Right renal pelvis (tissue), 4 donors: ENCODE results near the gene LENG8. TPM values are rescaled to one million over a fixed set of nuclear protein-coding genes. Genes with fewer than 3 reads are reported as not detected.
A peak's percentile ranks its signal among the peaks of the same experiment; 100 is the strongest.
"Not testable (repeated sequence)": the region's sequence is repeated elsewhere in the genome, so short reads cannot be mapped to it uniquely, and the experiment has no call there.

Experiments used
- DNase-seq, 4 donors: peaks; one replicate each; pipeline ENCODE4 v3.0.0-alpha.2; 2013; ENCODE audit warnings: low read depth in 4 of 4, low spot score in 3 of 4, missing footprints in 1 of 4
- polyA plus RNA-seq, 4 donors: library from polyadenylated mRNA; unstranded; fragments of 120-200 nt; gene quantifications; one replicate each; pipeline ENCODE4 v1.2.1, GENCODE V29; 2013; ENCODE audit not compliant: insufficient read length in 4 of 4

LENG8 gene
- polyA plus RNA-seq, 4 donors, result 126 to 169 (median 150) TPM

DNA sequence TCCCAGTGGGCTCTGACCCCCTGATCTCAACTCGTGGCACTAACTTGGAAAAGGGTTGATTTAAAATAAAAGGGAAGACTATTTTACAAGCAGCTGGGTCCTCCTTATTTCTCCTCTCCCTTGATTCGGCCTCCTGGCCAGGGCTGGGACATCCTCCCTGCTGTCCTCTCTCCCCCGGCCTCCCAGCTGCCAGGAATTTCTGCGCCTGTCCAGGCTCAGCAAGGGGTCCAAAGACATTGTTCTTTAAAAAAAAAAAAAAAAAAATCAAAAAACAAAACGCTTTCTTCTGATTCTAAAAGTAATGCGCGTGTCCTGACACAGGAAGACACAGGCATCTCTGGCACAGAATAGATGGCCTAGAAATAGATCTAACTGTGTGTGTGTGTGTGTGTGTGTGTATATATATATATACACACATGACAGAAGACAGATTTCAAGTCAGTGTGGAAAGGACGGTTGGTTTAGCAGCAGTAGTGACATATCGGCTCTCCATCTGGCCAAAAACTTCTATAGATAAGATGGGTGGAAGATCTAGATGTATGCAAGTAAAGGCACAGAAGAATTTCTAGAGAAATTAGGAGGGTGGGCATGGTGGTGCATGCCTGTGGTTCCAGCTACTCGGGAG lies 12.3 kb upstream of the LENG8 start:
- no peak for DNase-seq

- no peak for DNase-seq
Measured at GRCh38 chr19:54439174-54439851, 9.7 kb upstream of the LENG8 start.

- no peak for DNase-seq
Measured at GRCh38 chr19:54440641-54441040, 8.4 kb upstream of the LENG8 start.

- DNase-seq, result no peak
Measured at GRCh38 chr19:54444737-54445136, 4.3 kb upstream of the LENG8 start.

DNA sequence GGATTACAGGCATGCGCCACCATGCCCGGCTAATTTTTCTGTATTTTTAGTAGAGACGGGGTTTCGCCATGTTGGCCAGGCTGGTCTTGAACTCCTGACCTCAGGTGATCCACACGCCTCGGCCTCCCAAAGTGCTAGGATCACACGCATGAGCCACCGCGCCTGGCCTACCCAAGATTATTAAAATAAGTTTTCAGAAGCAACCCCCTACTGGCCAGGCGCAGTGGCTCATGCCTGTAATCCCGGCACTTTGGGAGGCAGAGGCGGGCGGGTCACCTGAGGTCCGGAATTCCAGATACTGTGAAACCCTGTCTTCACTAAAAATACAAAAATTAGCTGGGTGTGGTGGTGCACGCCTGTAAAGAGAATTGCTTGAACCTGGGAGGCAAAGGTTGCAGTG lies 2.6 kb upstream of the LENG8 start:
- DNase-seq, result not testable (repeated sequence)

GRCh38 chr19:54448040-54448773 lies 792 bp upstream of the LENG8 start:
- DNase-seq, result peak in 1 of 4 donors; percentile 65

GRCh38 chr19:54449701-54450069 lies 686 bp downstream of the LENG8 start:
- no peak for DNase-seq

DNA sequence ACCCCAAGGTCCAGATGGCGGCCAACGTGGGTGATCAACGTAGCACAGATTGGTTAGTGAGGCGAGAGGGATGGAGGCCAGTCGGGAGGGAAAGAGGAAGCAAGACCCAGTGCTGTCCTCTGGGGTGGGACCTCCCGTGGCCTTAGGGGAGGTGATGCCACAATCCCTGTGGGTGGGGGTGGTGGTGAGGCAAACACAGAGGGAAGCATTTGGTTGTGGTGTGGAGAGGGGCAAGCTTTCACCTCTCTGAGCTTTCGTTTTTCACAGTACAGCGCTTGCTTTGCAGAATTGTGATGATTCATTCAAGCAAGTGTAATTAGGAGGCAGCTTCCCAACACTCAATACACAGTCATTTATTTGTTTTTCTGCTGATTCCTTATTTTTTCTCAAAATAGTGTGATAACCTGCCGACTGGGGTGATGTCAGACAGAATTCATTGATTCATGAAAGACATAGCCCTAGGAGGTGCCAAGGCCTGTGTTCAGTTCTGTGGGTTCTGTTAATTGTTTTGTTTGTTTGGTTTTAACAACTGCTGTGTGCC lies 2.4 kb downstream of the LENG8 start:
- DNase-seq, result no peak

DNA sequence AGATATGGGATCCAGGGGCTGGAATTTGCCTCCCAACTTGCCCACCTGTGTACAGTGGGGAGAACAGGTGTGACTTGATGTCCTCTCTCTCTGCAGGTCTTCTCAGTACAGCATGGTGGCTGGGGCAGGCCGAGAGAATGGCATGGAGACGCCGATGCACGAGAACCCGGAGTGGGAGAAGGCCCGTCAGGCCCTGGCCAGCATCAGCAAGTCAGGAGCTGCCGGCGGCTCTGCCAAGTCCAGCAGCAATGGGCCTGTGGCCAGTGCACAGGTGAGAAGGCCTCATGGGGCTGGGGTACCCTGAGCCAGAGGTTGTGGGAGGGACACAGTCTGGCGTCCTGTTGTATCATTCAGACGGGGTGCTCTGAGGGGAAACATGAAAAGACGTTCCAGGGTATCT lies 3.0 kb downstream of the LENG8 start:
- no peak for DNase-seq

DNA sequence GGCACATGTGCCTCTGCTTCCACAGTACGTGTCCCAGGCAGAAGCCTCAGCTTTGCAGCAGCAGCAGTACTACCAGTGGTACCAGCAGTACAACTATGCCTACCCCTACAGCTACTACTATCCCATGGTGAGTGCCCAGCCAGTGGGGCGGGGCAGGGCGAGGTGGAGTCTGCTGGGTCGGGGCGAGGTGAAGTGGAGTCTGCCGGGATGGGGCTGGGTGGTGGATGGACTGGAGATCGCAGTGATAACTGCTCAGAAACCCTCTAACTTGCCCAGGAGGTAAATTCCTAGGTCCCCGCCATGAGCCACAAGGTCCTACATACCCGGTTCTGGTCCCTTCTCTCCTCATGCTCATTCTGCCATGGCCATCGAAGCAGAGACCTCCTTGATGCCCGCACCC lies 3.6 kb downstream of the LENG8 start:
- no peak for DNase-seq

DNA sequence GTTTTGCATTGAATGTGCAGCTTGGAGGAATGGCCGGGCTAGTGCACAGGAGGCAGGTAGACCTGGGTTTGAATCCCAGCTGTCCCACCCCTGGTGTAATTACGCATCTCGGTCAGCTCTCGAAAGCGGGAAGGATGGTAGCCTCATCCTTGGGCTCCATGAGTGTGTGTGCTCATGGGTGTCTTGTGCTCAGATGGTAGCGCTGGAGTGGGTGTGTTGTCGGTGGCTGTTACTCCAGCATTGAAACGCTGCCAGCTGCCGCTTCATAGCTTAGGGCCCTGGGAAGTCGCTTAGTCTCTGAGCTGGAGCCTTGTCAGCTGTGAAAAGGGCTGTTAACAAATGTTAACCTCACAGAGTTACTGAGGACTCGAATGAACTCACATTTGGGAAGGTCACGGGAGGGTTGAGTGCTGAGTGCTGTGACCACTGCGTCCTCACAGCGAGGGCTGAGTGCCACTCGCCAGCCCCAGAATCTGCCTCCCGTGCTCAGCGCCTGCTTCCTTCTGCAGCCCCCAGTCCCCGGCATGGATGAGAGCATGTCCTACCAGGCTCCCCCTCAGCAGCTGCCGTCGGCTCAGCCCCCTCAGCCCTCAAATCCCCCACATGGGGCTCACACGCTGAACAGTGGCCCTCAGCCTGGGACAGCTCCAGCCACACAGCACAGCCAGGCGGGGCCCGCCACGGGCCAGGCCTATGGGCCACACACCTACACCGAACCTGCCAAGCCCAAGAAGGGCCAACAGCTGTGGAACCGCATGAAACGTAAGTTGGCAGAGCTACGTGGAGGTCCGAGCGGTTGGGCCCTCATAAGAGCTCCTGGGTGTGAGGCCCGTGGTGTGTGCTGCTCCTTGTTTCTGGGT lies 5.2 kb downstream of the LENG8 start:
- DNase-seq, result no peak

GRCh38 chr19:54454781-54455675 lies 6.0 kb downstream of the LENG8 start:
- no peak for DNase-seq

DNA sequence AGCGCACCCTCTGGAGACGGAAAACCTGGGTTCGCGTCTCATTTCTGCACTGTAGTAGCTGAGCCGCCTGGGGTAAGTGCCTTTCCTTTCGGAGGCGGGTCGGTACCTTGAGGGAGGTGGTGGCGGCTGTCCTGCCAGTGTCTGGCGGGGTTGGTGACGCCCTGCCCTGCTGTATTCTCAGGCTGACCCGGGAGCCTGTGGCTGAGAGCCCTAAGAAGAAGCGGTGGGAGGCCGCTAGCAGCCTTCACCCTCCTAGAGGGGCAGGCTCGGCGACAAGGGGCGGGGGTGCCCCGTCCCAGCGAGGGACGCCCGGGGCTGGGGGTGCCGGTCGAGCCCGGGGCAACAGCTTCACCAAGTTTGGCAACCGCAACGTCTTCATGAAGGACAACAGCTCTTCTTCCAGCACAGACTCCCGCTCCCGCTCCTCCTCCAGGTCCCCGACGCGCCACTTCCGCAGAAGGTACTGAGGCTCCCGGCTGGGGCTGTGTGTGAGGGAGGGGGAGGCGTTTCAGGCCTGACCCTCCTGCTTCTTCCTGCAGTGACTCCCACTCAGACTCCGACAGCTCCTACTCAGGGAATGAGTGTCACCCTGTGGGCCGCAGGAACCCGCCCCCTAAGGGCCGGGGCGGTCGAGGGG lies 6.9 kb downstream of the LENG8 start:
- DNase-seq, result no peak

DNA sequence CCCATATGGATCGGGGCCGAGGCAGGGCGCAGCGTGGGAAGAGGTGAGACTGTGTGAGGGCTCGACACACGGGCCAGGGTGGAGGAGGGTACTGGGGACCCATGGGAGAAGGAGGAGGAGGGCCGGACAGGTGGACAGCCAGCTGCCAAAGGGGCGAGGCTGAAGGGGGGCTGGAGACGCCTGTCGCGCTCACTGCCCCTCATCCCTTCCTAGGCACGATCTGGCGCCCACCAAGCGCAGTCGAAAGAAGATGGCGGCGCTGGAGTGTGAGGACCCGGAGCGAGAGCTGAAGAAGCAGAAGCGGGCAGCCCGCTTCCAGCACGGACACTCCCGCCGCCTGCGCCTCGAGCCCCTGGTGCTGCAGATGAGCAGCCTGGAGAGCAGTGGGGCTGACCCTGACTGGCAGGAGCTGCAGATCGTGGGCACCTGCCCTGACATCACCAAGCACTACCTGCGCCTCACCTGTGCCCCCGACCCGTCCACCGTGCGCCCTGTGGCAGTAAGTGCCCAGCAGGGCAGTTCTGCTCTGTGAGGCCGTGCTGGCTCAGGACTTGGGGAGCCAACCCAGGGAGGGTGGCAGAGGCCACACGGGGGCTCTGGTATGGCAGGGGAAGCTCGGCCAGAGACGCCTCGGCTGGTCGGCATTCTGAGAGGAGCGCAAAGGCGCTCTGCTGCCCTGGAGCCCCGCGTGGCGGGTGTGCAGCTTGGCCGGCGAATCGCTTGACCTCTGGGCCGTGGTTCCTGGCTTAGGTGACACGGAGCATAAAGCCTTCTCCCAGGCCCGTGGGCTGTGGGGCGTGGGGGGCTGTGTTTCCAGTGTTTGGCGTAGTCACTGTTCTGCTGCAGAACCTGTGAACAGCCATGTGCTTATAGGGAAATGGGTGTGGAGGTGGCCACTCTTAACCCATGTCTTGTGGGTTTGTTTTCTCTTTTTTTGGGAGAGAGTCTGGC lies 7.7 kb downstream of the LENG8 start:
- DNase-seq, result no peak

DNA sequence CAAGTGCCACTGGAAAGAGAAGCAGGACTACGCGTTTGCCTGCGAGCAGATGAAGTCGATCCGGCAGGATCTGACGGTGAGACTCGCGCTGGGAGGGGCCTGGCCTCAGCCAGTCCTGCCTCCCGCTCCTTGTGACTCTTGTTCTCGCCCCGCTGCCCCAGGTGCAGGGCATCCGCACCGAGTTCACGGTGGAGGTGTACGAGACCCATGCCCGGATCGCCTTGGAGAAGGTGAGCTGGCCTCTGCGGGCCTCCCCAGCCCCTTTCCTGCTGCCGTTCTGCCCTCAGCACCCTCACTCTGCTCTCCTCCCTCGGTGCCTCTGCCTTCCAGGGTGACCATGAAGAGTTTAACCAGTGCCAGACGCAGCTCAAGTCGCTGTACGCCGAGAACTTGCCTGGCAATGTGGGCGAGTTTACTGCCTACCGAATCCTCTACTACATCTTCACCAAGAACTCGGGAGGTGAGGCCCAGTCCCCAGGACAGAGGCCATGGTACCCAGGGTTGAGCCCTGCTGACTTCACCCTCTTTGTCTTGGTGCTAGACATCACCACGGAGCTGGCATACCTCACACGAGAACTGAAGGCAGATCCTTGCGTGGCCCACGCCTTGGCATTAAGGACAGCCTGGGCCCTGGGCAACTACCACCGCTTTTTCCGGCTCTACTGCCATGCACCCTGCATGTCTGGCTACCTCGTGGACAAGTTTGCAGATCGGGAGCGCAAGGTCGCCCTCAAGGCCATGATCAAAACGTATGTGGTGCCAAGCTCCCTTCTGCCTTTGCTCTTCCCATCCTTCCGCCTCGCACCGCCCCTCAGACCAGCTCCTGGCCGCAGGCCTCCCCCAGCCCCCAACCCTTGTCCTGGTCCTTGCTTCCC lies 9.0 kb downstream of the LENG8 start:
- DNase-seq, result no peak

GRCh38 chr19:54458648-54459281 lies 9.8 kb downstream of the LENG8 start:
- DNase-seq, result no peak
